ENCODE measurements around the gene TOGARAM2.

TOGARAM2 gene

DNA sequence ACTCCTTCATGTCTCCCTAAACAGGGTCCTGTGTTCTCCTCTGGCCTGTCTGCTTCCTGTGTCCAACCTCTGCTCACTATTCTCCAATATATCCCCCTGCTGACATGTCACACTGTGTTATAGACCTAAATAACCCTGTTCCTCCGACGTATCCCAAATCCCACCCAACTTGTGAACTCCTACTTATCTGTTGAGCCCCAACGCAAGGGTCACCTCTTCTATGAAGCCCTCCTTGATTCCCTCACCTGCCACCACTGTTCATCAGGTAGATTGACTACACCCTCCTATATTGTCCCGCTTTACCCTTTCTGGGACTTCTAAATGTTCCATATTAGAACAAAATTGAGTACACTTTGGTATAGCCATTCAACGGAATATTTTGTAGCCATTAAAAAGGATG lies 51.1 kb downstream of the TOGARAM2 start:
- Mint-ChIP-seq H3K4me1 (ENCODE audit: low read depth) (peaks cover 15% of the 10 kb centered on the region), H3K27ac (no peak overlapping the region), H3K4me3 (no peak overlapping the region), H3K27me3 (ENCODE audit: low read depth) (no peaks in the 10 kb centered on the region), H3K36me3 (ENCODE audit: low read depth) (no peaks in the 10 kb centered on the region), H3K9me3 (no peaks in the 10 kb centered on the region)
- DNase-seq (ENCODE audit: low spot score) = no peak

GRCh38 chr2:29033172-29033571 lies 52.1 kb downstream of the TOGARAM2 start:
- Mint-ChIP-seq H3K36me3 (ENCODE audit: low read depth) (no peaks in the 10 kb centered on the region), H3K4me1 (ENCODE audit: low read depth) (peaks cover 15% of the 10 kb centered on the region), H3K4me3 (no peak overlapping the region), H3K9me3 (no peaks in the 10 kb centered on the region), H3K27ac (no peak overlapping the region), H3K27me3 (ENCODE audit: low read depth) (no peaks in the 10 kb centered on the region)
- no peak for DNase-seq (ENCODE audit: low spot score)

DNA sequence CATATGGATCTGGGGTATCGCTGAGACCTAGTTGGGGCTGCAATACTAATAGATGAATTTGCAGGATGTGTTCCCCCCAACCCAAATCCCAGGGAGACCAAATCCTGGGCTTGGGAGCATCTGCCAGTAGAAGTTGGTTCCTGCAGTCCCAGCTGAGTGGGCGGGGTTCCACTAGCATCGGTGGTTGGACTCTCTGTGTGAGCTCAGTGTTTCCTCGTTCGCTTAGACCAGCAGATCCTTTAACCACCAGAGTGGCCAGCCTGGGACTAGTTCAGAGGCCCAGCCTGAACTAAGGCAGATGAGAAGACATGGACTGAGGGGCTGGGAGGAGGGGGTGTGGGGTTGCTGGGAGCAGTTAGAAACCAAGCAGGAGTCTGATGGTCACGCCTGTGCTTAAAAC lies 52.6 kb downstream of the TOGARAM2 start:
- Mint-ChIP-seq H3K4me3 (no peak overlapping the region), H3K9me3 (no peaks in the 10 kb centered on the region), H3K4me1 (ENCODE audit: low read depth) (peaks cover 15% of the 10 kb centered on the region), H3K27me3 (ENCODE audit: low read depth) (no peaks in the 10 kb centered on the region), H3K27ac (no peak overlapping the region), H3K36me3 (ENCODE audit: low read depth) (no peaks in the 10 kb centered on the region)
- DNase-seq (ENCODE audit: low spot score) = no peak

DNA sequence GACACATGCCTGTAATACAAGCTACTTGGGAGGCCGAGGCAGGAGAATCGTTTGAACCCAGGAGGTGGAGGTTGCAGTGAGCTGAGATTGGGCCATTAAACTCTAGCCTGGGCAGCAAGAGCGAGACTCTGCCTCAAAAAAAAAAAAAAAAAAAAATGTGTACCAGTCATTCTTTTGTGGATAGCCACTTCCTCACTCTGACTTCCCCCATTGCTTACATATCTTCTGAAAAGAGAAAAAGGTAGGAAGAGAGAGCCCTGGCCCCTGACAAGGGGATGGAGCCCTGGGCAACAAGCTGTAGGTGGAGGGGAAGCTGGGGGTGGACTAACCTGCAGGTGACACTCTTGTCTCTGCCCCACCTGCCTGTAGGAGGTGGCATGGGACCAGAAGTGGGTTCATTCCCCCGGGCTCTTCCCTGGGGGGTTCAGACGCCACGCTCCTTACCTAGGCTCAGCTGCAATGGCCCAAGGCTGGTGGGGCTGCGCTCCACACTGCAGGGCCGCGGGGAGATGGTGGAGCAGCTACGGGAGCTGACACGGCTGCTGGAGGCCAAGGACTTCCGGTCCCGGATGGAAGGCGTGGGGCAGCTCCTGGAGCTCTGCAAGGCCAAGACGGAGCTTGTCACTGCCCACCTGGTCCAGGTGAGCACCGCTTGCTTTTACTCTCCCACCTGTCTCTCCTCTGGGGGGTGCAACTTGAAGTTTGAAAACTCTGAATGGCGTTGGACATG lies 54.1 kb downstream of the TOGARAM2 start:
- Mint-ChIP-seq H3K4me3 (no peak overlapping the region), H3K4me1 (ENCODE audit: low read depth) (peaks cover 15% of the 10 kb centered on the region), H3K36me3 (ENCODE audit: low read depth) (no peaks in the 10 kb centered on the region), H3K27ac (no peak overlapping the region), H3K9me3 (no peaks in the 10 kb centered on the region), H3K27me3 (ENCODE audit: low read depth) (no peaks in the 10 kb centered on the region)
- DNase-seq (ENCODE audit: low spot score) = no peak

GRCh38 chr2:29039718-29040480 lies 58.8 kb downstream of the TOGARAM2 start:
- no peak for DNase-seq (ENCODE audit: low spot score)
- Mint-ChIP-seq H3K36me3 (ENCODE audit: low read depth) (no peaks in the 10 kb centered on the region), H3K4me3 (no peak overlapping the region), H3K27ac (no peak overlapping the region), H3K9me3 (no peaks in the 10 kb centered on the region), H3K4me1 (ENCODE audit: low read depth) (peaks cover 6% of the 10 kb centered on the region), H3K27me3 (ENCODE audit: low read depth) (no peaks in the 10 kb centered on the region)

- DNase-seq (ENCODE audit: low spot score) = no peak
- Mint-ChIP-seq H3K27me3 (ENCODE audit: low read depth) (no peaks in the 10 kb centered on the region), H3K4me1 (ENCODE audit: low read depth) (peaks cover 4% of the 10 kb centered on the region), H3K27ac (no peak overlapping the region), H3K4me3 (no peak overlapping the region), H3K36me3 (ENCODE audit: low read depth) (no peaks in the 10 kb centered on the region), H3K9me3 (no peaks in the 10 kb centered on the region)
These were observed 59.5 kb downstream of the TOGARAM2 start for GRCh38 chr2:29040552-29040951.

- Mint-ChIP-seq H3K9me3 (no peaks in the 10 kb centered on the region), H3K36me3 (ENCODE audit: low read depth) (no peaks in the 10 kb centered on the region), H3K27ac (no peak overlapping the region), H3K27me3 (ENCODE audit: low read depth) (no peaks in the 10 kb centered on the region), H3K4me1 (ENCODE audit: low read depth) (no peaks in the 10 kb centered on the region), H3K4me3 (no peak overlapping the region)
- no peak for DNase-seq (ENCODE audit: low spot score)
These were observed 60.1 kb downstream of the TOGARAM2 start for GRCh38 chr2:29041161-29041660.

- no peak for DNase-seq (ENCODE audit: low spot score)
- no peak overlapping the region for H3K27ac Mint-ChIP-seq
- H3K27me3 Mint-ChIP-seq (ENCODE audit: low read depth) = no peaks in the 10 kb centered on the region
- no peaks in the 10 kb centered on the region for H3K9me3 Mint-ChIP-seq
- no peaks in the 10 kb centered on the region for H3K36me3 Mint-ChIP-seq (ENCODE audit: low read depth)
- H3K4me3 Mint-ChIP-seq = no peak overlapping the region
- H3K4me1 Mint-ChIP-seq (ENCODE audit: low read depth) = no peaks in the 10 kb centered on the region
These were observed 61.5 kb downstream of the TOGARAM2 start for GRCh38 chr2:29042561-29043075.

DNA sequence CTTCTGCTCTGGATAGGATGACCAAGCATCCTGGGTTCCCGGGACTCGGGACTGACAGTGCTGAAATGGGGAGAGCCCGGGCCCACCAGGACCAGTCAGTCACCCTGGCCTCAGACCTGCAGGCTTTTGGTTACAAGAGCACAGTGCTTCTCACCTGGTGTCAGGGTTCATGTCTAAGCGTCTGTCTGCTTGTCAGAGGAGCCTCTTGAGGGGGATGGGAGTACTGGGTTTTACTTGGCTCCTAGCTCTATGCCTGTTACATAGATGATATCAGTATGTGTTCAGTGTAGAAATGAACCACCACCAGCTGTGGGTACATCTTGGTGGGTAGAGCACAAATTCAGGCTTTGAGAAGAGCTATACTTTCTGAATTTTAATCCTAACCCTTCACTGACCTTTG lies 63.4 kb downstream of the TOGARAM2 start:
- Mint-ChIP-seq H3K4me1 (ENCODE audit: low read depth) (no peaks in the 10 kb centered on the region), H3K27me3 (ENCODE audit: low read depth) (no peaks in the 10 kb centered on the region), H3K36me3 (ENCODE audit: low read depth) (no peaks in the 10 kb centered on the region), H3K27ac (no peak overlapping the region), H3K4me3 (no peak overlapping the region), H3K9me3 (no peaks in the 10 kb centered on the region)
- no peak for DNase-seq (ENCODE audit: low spot score)

- Mint-ChIP-seq H3K27ac (no peak overlapping the region), H3K36me3 (ENCODE audit: low read depth) (no peaks in the 10 kb centered on the region), H3K4me3 (no peak overlapping the region), H3K27me3 (ENCODE audit: low read depth) (no peaks in the 10 kb centered on the region), H3K9me3 (no peaks in the 10 kb centered on the region), H3K4me1 (ENCODE audit: low read depth) (no peaks in the 10 kb centered on the region)
- DNase-seq (ENCODE audit: low spot score) = no peak
These were observed 65.2 kb downstream of the TOGARAM2 start for GRCh38 chr2:29046321-29046720.

- Mint-ChIP-seq H3K4me1 (ENCODE audit: low read depth) (no peaks in the 10 kb centered on the region), H3K27me3 (ENCODE audit: low read depth) (no peaks in the 10 kb centered on the region), H3K36me3 (ENCODE audit: low read depth) (no peaks in the 10 kb centered on the region), H3K27ac (no peak overlapping the region), H3K9me3 (no peaks in the 10 kb centered on the region), H3K4me3 (no peak overlapping the region)
- DNase-seq (ENCODE audit: low spot score) = no peak
These were observed 66.2 kb downstream of the TOGARAM2 start for GRCh38 chr2:29047083-29047845.

DNA sequence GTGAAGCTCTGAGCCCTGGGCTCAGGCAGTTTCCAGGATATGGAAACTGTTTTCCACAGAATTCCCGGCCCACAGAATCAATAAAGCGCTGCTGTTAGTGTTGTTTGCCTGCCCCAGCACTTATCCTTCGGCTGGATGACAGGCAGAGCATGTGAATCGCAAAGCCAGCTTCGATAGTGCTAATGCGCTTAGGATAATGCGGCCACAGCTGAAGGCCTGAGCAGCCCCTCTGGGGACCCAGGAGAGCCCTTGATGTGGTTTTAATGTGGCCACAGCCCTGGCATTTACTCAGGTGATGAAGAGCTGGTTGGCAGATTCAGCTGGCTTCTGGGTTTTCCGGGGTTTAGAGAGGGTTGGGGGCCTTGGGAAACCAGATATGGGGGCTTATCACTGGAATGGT lies 69.5 kb downstream of the TOGARAM2 start:
- H3K4me1 Mint-ChIP-seq (ENCODE audit: low read depth) = no peaks in the 10 kb centered on the region
- no peak for DNase-seq (ENCODE audit: low spot score)
- H3K27ac Mint-ChIP-seq = no peak overlapping the region
- no peak overlapping the region for H3K4me3 Mint-ChIP-seq
- no peaks in the 10 kb centered on the region for H3K9me3 Mint-ChIP-seq
- H3K27me3 Mint-ChIP-seq (ENCODE audit: low read depth) = no peaks in the 10 kb centered on the region
- H3K36me3 Mint-ChIP-seq (ENCODE audit: low read depth) = no peaks in the 10 kb centered on the region

GRCh38 chr2:29051730-29052129 lies 70.6 kb downstream of the TOGARAM2 start:
- no peaks in the 10 kb centered on the region for H3K27me3 Mint-ChIP-seq (ENCODE audit: low read depth)
- no peak overlapping the region for H3K27ac Mint-ChIP-seq
- H3K4me1 Mint-ChIP-seq (ENCODE audit: low read depth) = no peaks in the 10 kb centered on the region
- no peak for DNase-seq (ENCODE audit: low spot score)
- H3K9me3 Mint-ChIP-seq = no peaks in the 10 kb centered on the region
- H3K4me3 Mint-ChIP-seq = no peak overlapping the region
- no peaks in the 10 kb centered on the region for H3K36me3 Mint-ChIP-seq (ENCODE audit: low read depth)

GRCh38 chr2:29052807-29053206 lies 71.7 kb downstream of the TOGARAM2 start:
- Mint-ChIP-seq H3K4me3 (no peak overlapping the region), H3K36me3 (ENCODE audit: low read depth) (no peaks in the 10 kb centered on the region), H3K4me1 (ENCODE audit: low read depth) (no peaks in the 10 kb centered on the region), H3K9me3 (no peaks in the 10 kb centered on the region), H3K27ac (no peak overlapping the region), H3K27me3 (ENCODE audit: low read depth) (no peaks in the 10 kb centered on the region)
- no peak for DNase-seq (ENCODE audit: low spot score)

All from T-helper 2 cell treated with Interferon-gamma antibody and Interleukin-4, amounts not matched to agents 5 μg/mL and 100 μg/mL, for 36 hours (primary cell).